Measurements from ENCODE around the gene CLIC5.
A peak's percentile ranks its signal among the peaks of the same experiment; 100 is the strongest.

CLIC5 gene

GRCh38 chr6:46048646-46049297 is 33.1 kb upstream of the CLIC5 start:
- ATAC-seq (replicated peaks) (no peak), DNase-seq (no peak)
- Mint-ChIP-seq H3K9me3 (no peaks in the 10 kb centered on the region), H3K4me3 (no peak overlapping the region), H3K27me3 (peaks cover 0 to 16% of the 10 kb centered on the region in 2 donors), H3K27ac (no peak overlapping the region), H3K4me1 (ENCODE audit: low read depth in 2 of 2) (no peaks in the 10 kb centered on the region), H3K36me3 (ENCODE audit: insufficient read depth) (no peaks in the 10 kb centered on the region)

GRCh38 chr6:46046558-46047174 is 31.0 kb upstream of the CLIC5 start:
- Mint-ChIP-seq H3K36me3 (ENCODE audit: insufficient read depth) (no peaks in the 10 kb centered on the region), H3K4me1 (ENCODE audit: low read depth in 2 of 2) (no peaks in the 10 kb centered on the region), H3K27me3 (peaks cover 0 to 16% of the 10 kb centered on the region in 2 donors), H3K27ac (no peak overlapping the region), H3K9me3 (no peaks in the 10 kb centered on the region), H3K4me3 (no peak overlapping the region)
- no peak for DNase-seq
- no peak for ATAC-seq (replicated peaks)

- no peaks in the 10 kb centered on the region for H3K4me1 Mint-ChIP-seq (ENCODE audit: low read depth in 2 of 2)
- H3K9me3 Mint-ChIP-seq: no peaks in the 10 kb centered on the region
- DNase-seq: no peak
- no peak for ATAC-seq (replicated peaks)
- peaks cover 0 to 10% of the 10 kb centered on the region in 2 donors for H3K27me3 Mint-ChIP-seq
- H3K27ac Mint-ChIP-seq: no peak overlapping the region
- H3K4me3 Mint-ChIP-seq: no peak overlapping the region
- H3K36me3 Mint-ChIP-seq (ENCODE audit: insufficient read depth): no peaks in the 10 kb centered on the region
Observed at GRCh38 chr6:46044881-46045617, 29.4 kb upstream of the CLIC5 start.

GRCh38 chr6:46042355-46042999 is 26.8 kb upstream of the CLIC5 start:
- H3K4me1 Mint-ChIP-seq (ENCODE audit: low read depth in 2 of 2): no peaks in the 10 kb centered on the region
- no peak overlapping the region for H3K4me3 Mint-ChIP-seq
- ATAC-seq (replicated peaks): peak; percentile 72
- H3K9me3 Mint-ChIP-seq: no peaks in the 10 kb centered on the region
- no peaks in the 10 kb centered on the region for H3K36me3 Mint-ChIP-seq (ENCODE audit: insufficient read depth)
- no peak overlapping the region for H3K27ac Mint-ChIP-seq
- DNase-seq: peak in 2 of 3 experiments; percentile 4 to 13
- H3K27me3 Mint-ChIP-seq: peaks cover 0 to 10% of the 10 kb centered on the region in 2 donors

GRCh38 chr6:46040288-46040687 is 24.6 kb upstream of the CLIC5 start:
- Mint-ChIP-seq H3K36me3 (ENCODE audit: insufficient read depth) (no peaks in the 10 kb centered on the region), H3K27me3 (no peaks in the 10 kb centered on the region), H3K27ac (no peak overlapping the region), H3K4me1 (ENCODE audit: low read depth in 2 of 2) (no peaks in the 10 kb centered on the region), H3K9me3 (no peaks in the 10 kb centered on the region), H3K4me3 (no peak overlapping the region)
- ATAC-seq (replicated peaks) (no peak), DNase-seq (no peak)

GRCh38 chr6:46039646-46040045 is 24.0 kb upstream of the CLIC5 start:
- H3K27ac Mint-ChIP-seq: no peak overlapping the region
- no peaks in the 10 kb centered on the region for H3K4me1 Mint-ChIP-seq (ENCODE audit: low read depth in 2 of 2)
- no peaks in the 10 kb centered on the region for H3K36me3 Mint-ChIP-seq (ENCODE audit: insufficient read depth)

GRCh38 chr6:46036911-46037310 is 21.3 kb upstream of the CLIC5 start:
- Mint-ChIP-seq H3K27me3 (no peaks in the 10 kb centered on the region), H3K9me3 (no peaks in the 10 kb centered on the region), H3K4me1 (ENCODE audit: low read depth in 2 of 2) (no peaks in the 10 kb centered on the region), H3K27ac (no peak overlapping the region), H3K36me3 (ENCODE audit: insufficient read depth) (no peaks in the 10 kb centered on the region), H3K4me3 (no peak overlapping the region)
- DNase-seq: no peak
- ATAC-seq (replicated peaks): no peak

More at GRCh38 chr6:46039646-46040045, 24.0 kb upstream of the CLIC5 start:
- ATAC-seq (replicated peaks) (no peak), DNase-seq (no peak)
- Mint-ChIP-seq H3K27me3 (no peaks in the 10 kb centered on the region), H3K4me3 (no peak overlapping the region), H3K9me3 (no peaks in the 10 kb centered on the region)

- no peaks in the 10 kb centered on the region for H3K9me3 Mint-ChIP-seq
- H3K4me3 Mint-ChIP-seq: no peak overlapping the region
- ATAC-seq (replicated peaks): no peak
- no peaks in the 10 kb centered on the region for H3K4me1 Mint-ChIP-seq (ENCODE audit: low read depth in 2 of 2)
- no peak overlapping the region for H3K27ac Mint-ChIP-seq
- DNase-seq: no peak
- peaks cover 7 to 9% of the 10 kb centered on the region in 2 donors for H3K27me3 Mint-ChIP-seq
- no peaks in the 10 kb centered on the region for H3K36me3 Mint-ChIP-seq (ENCODE audit: insufficient read depth)
Observed at GRCh38 chr6:46035242-46035641, 19.6 kb upstream of the CLIC5 start.

GRCh38 chr6:46032110-46032998 is 16.7 kb upstream of the CLIC5 start:
- no peak overlapping the region for H3K4me3 Mint-ChIP-seq
- DNase-seq (no peak), ATAC-seq (replicated peaks) (no peak)
- no peak overlapping the region for H3K27ac Mint-ChIP-seq
- no peaks in the 10 kb centered on the region for H3K4me1 Mint-ChIP-seq (ENCODE audit: low read depth in 2 of 2)
- H3K36me3 Mint-ChIP-seq (ENCODE audit: insufficient read depth): no peaks in the 10 kb centered on the region
- H3K9me3 Mint-ChIP-seq: no peaks in the 10 kb centered on the region
- H3K27me3 Mint-ChIP-seq: peaks cover 15 to 20% of the 10 kb centered on the region in 2 donors

- H3K27me3 Mint-ChIP-seq: peaks cover 15 to 20% of the 10 kb centered on the region in 2 donors
- no peaks in the 10 kb centered on the region for H3K9me3 Mint-ChIP-seq
Observed at GRCh38 chr6:46029602-46030001, 13.9 kb upstream of the CLIC5 start.

GRCh38 chr6:46026307-46026706 is 10.6 kb upstream of the CLIC5 start:
- H3K27ac Mint-ChIP-seq: no peak overlapping the region
- no peak for ATAC-seq (replicated peaks)
- H3K36me3 Mint-ChIP-seq (ENCODE audit: insufficient read depth): no peaks in the 10 kb centered on the region
- no peaks in the 10 kb centered on the region for H3K4me1 Mint-ChIP-seq (ENCODE audit: low read depth in 2 of 2)
- no peaks in the 10 kb centered on the region for H3K9me3 Mint-ChIP-seq
- peaks cover 20 to 23% of the 10 kb centered on the region in 2 donors for H3K27me3 Mint-ChIP-seq
- H3K4me3 Mint-ChIP-seq: no peak overlapping the region
- no peak for DNase-seq

More at GRCh38 chr6:46029602-46030001, 13.9 kb upstream of the CLIC5 start:
- no peaks in the 10 kb centered on the region for H3K4me1 Mint-ChIP-seq (ENCODE audit: low read depth in 2 of 2)
- no peak overlapping the region for H3K27ac Mint-ChIP-seq
- no peaks in the 10 kb centered on the region for H3K36me3 Mint-ChIP-seq (ENCODE audit: insufficient read depth)
- DNase-seq (no peak), ATAC-seq (replicated peaks) (no peak)
- H3K4me3 Mint-ChIP-seq: no peak overlapping the region

- DNase-seq (no peak), ATAC-seq (replicated peaks) (no peak)
- Mint-ChIP-seq H3K27ac (no peak overlapping the region), H3K36me3 (ENCODE audit: insufficient read depth) (no peaks in the 10 kb centered on the region), H3K4me1 (ENCODE audit: low read depth in 2 of 2) (no peaks in the 10 kb centered on the region), H3K27me3 (peaks cover 16 to 18% of the 10 kb centered on the region in 2 donors), H3K4me3 (no peak overlapping the region), H3K9me3 (no peaks in the 10 kb centered on the region)
Observed at GRCh38 chr6:46025573-46025972, 9.9 kb upstream of the CLIC5 start.
